ENCODE results near the gene ASTN2. TPM values are rescaled to one million over a fixed set of nuclear protein-coding genes. Genes with fewer than 3 reads are reported as not detected.

Gene ASTN2
- total and polyA plus RNA-seq, 7 experiments from 2014 or later, result 2.2 to 5.3 (median 4.0) TPM

- Mint-ChIP-seq H3K36me3 (peaks cover 1 to 54% (median 44%) of the 10 kb centered on the region in 5 donors), H3K4me3 (no peak overlapping the region), H3K27ac (no peak overlapping the region), H3K9me3 (peaks cover 0 to 3% (median 0%) of the 10 kb centered on the region in 11 donors), H3K27me3 (no peaks in the 10 kb centered on the region), H3K4me1 (peaks cover 0 to 9% (median 0%) of the 10 kb centered on the region in 7 donors)
- DNase-seq (no peak), ATAC-seq (no peak)
- Histone ChIP-seq H3K4me3 (ENCODE audit: low read length) (no peak overlapping the region), H3K27me3 (ENCODE audit: control insufficient read depth in 2 of 2, insufficient read depth in 2 of 2, low read length in 2 of 2) (no peaks in the 10 kb centered on the region), H3K36me3 (ENCODE audit: control insufficient read depth in 2 of 3, insufficient read depth in 3 of 3, low read length in 3 of 3) (no peaks in the 10 kb centered on the region), H3K4me1 (ENCODE audit: control insufficient read depth in 2 of 2, insufficient read depth in 2 of 2, low read length in 2 of 2) (no peaks in the 10 kb centered on the region), H3K27ac (ENCODE audit: low read depth, low read length) (no peak overlapping the region), H3K9me3 (ENCODE audit: control insufficient read depth in 2 of 3, low read length in 3 of 3) (no peaks in the 10 kb centered on the region)
- POLR2A ChIA-PET, result no interaction called here
- intact Hi-C loops (cut with micrococcal nuclease), result no loop called here
- CTCF ChIA-PET, result no interaction called here
Measured at GRCh38 chr9:116479967-116480366, 934.9 kb downstream of the ASTN2 start.

GRCh38 chr9:116479056-116479544 lies 935.8 kb downstream of the ASTN2 start:
- H3K4me3 Mint-ChIP-seq, result no peak overlapping the region
- H3K9me3 ChIP-seq (ENCODE audit: control insufficient read depth in 2 of 3, low read length in 3 of 3), result no peaks in the 10 kb centered on the region
- H3K4me1 Mint-ChIP-seq, result peaks cover 0 to 9% (median 0%) of the 10 kb centered on the region in 7 donors
- H3K27ac ChIP-seq (ENCODE audit: low read depth, low read length), result no peak overlapping the region
- CTCF ChIA-PET, result no interaction called here
- no peak overlapping the region for H3K27ac Mint-ChIP-seq
- DNase-seq, result no peak
- no peaks in the 10 kb centered on the region for H3K36me3 ChIP-seq (ENCODE audit: control insufficient read depth in 2 of 3, insufficient read depth in 3 of 3, low read length in 3 of 3)
- no peaks in the 10 kb centered on the region for H3K27me3 Mint-ChIP-seq
- H3K4me3 ChIP-seq (ENCODE audit: low read length), result no peak overlapping the region
- H3K9me3 Mint-ChIP-seq, result peaks cover 0 to 3% (median 0%) of the 10 kb centered on the region in 11 donors
- no peaks in the 10 kb centered on the region for H3K4me1 ChIP-seq (ENCODE audit: control insufficient read depth in 2 of 2, insufficient read depth in 2 of 2, low read length in 2 of 2)
- H3K27me3 ChIP-seq (ENCODE audit: control insufficient read depth in 2 of 2, insufficient read depth in 2 of 2, low read length in 2 of 2), result no peaks in the 10 kb centered on the region
- POLR2A ChIA-PET, result no interaction called here
- no peak for ATAC-seq
- peaks cover 1 to 56% (median 43%) of the 10 kb centered on the region in 5 donors for H3K36me3 Mint-ChIP-seq
- intact Hi-C loops (cut with micrococcal nuclease), result no loop called here

GRCh38 chr9:116477584-116478141 lies 937.2 kb downstream of the ASTN2 start:
- Mint-ChIP-seq H3K9me3 (peaks cover 0 to 5% (median 0%) of the 10 kb centered on the region in 11 donors), H3K4me1 (peaks cover 0 to 9% (median 0%) of the 10 kb centered on the region in 7 donors), H3K27me3 (no peaks in the 10 kb centered on the region), H3K36me3 (peaks cover 1 to 60% (median 46%) of the 10 kb centered on the region in 5 donors), H3K4me3 (no peak overlapping the region), H3K27ac (no peak overlapping the region)
- H3K4me3 ChIP-seq (ENCODE audit: low read length), result no peak overlapping the region
- H3K9me3 ChIP-seq (ENCODE audit: control insufficient read depth in 2 of 3, low read length in 3 of 3), result no peaks in the 10 kb centered on the region
- no peak overlapping the region for H3K27ac ChIP-seq (ENCODE audit: low read depth, low read length)
- ChIA-PET POLR2A (no interaction called here), CTCF (no interaction called here)
- no peaks in the 10 kb centered on the region for H3K4me1 ChIP-seq (ENCODE audit: control insufficient read depth in 2 of 2, insufficient read depth in 2 of 2, low read length in 2 of 2)
- no peaks in the 10 kb centered on the region for H3K36me3 ChIP-seq (ENCODE audit: control insufficient read depth in 2 of 3, insufficient read depth in 3 of 3, low read length in 3 of 3)
- no peaks in the 10 kb centered on the region for H3K27me3 ChIP-seq (ENCODE audit: control insufficient read depth in 2 of 2, insufficient read depth in 2 of 2, low read length in 2 of 2)
- intact Hi-C loops (cut with micrococcal nuclease), result no loop called here
- ATAC-seq (no peak), DNase-seq (no peak)

GRCh38 chr9:116476935-116477381 lies 937.9 kb downstream of the ASTN2 start:
- Mint-ChIP-seq H3K27ac (no peak overlapping the region), H3K9me3 (peaks cover 0 to 7% (median 0%) of the 10 kb centered on the region in 11 donors), H3K27me3 (no peaks in the 10 kb centered on the region), H3K4me1 (peaks cover 0 to 9% (median 0%) of the 10 kb centered on the region in 7 donors), H3K36me3 (peaks cover 1 to 60% (median 50%) of the 10 kb centered on the region in 5 donors), H3K4me3 (no peak overlapping the region)
- no peak for DNase-seq
- ChIA-PET POLR2A (no interaction called here), CTCF (no interaction called here)
- intact Hi-C loops (cut with micrococcal nuclease), result no loop called here
- H3K4me3 ChIP-seq (ENCODE audit: low read length), result no peak overlapping the region
- no peak overlapping the region for H3K27ac ChIP-seq (ENCODE audit: low read depth, low read length)
- no peak for ATAC-seq
- no peaks in the 10 kb centered on the region for H3K4me1 ChIP-seq (ENCODE audit: control insufficient read depth in 2 of 2, insufficient read depth in 2 of 2, low read length in 2 of 2)
- H3K36me3 ChIP-seq (ENCODE audit: control insufficient read depth in 2 of 3, insufficient read depth in 3 of 3, low read length in 3 of 3), result no peaks in the 10 kb centered on the region
- no peaks in the 10 kb centered on the region for H3K27me3 ChIP-seq (ENCODE audit: control insufficient read depth in 2 of 2, insufficient read depth in 2 of 2, low read length in 2 of 2)
- H3K9me3 ChIP-seq (ENCODE audit: control insufficient read depth in 2 of 3, low read length in 3 of 3), result no peaks in the 10 kb centered on the region

GRCh38 chr9:116476002-116476401 lies 938.9 kb downstream of the ASTN2 start:
- Histone ChIP-seq H3K27ac (ENCODE audit: low read depth, low read length) (no peak overlapping the region), H3K27me3 (ENCODE audit: control insufficient read depth in 2 of 2, insufficient read depth in 2 of 2, low read length in 2 of 2) (no peaks in the 10 kb centered on the region), H3K36me3 (ENCODE audit: control insufficient read depth in 2 of 3, insufficient read depth in 3 of 3, low read length in 3 of 3) (no peaks in the 10 kb centered on the region), H3K4me1 (ENCODE audit: control insufficient read depth in 2 of 2, insufficient read depth in 2 of 2, low read length in 2 of 2) (no peaks in the 10 kb centered on the region), H3K4me3 (ENCODE audit: low read length) (no peak overlapping the region), H3K9me3 (ENCODE audit: control insufficient read depth in 2 of 3, low read length in 3 of 3) (no peaks in the 10 kb centered on the region)
- H3K4me3 Mint-ChIP-seq, result no peak overlapping the region
- peaks cover 0 to 7% (median 0%) of the 10 kb centered on the region in 11 donors for H3K9me3 Mint-ChIP-seq
- ATAC-seq, result no peak
- POLR2A ChIA-PET, result no interaction called here
- H3K4me1 Mint-ChIP-seq, result peaks cover 0 to 9% (median 0%) of the 10 kb centered on the region in 7 donors
- CTCF ChIA-PET, result no interaction called here
- H3K36me3 Mint-ChIP-seq, result peaks cover 1 to 62% (median 52%) of the 10 kb centered on the region in 5 donors
- no peaks in the 10 kb centered on the region for H3K27me3 Mint-ChIP-seq
- H3K27ac Mint-ChIP-seq, result no peak overlapping the region
- intact Hi-C loops (cut with micrococcal nuclease), result no loop called here
- no peak for DNase-seq

GRCh38 chr9:116475201-116475600 lies 939.7 kb downstream of the ASTN2 start:
- Histone ChIP-seq H3K4me1 (ENCODE audit: control insufficient read depth in 2 of 2, insufficient read depth in 2 of 2, low read length in 2 of 2) (no peaks in the 10 kb centered on the region), H3K27me3 (ENCODE audit: control insufficient read depth in 2 of 2, insufficient read depth in 2 of 2, low read length in 2 of 2) (no peaks in the 10 kb centered on the region), H3K27ac (ENCODE audit: low read depth, low read length) (no peak overlapping the region), H3K36me3 (ENCODE audit: control insufficient read depth in 2 of 3, insufficient read depth in 3 of 3, low read length in 3 of 3) (no peaks in the 10 kb centered on the region), H3K9me3 (ENCODE audit: control insufficient read depth in 2 of 3, low read length in 3 of 3) (no peaks in the 10 kb centered on the region), H3K4me3 (ENCODE audit: low read length) (no peak overlapping the region)
- DNase-seq, result no peak
- CTCF ChIA-PET, result no interaction called here
- ATAC-seq, result no peak
- Mint-ChIP-seq H3K4me1 (peaks cover 0 to 9% (median 0%) of the 10 kb centered on the region in 7 donors), H3K27ac (no peak overlapping the region), H3K36me3 (peaks cover 1 to 57% (median 48%) of the 10 kb centered on the region in 5 donors), H3K27me3 (no peaks in the 10 kb centered on the region), H3K9me3 (peaks cover 0 to 7% (median 0%) of the 10 kb centered on the region in 11 donors), H3K4me3 (no peak overlapping the region)
- intact Hi-C loops (cut with micrococcal nuclease), result no loop called here
- POLR2A ChIA-PET, result no interaction called here

GRCh38 chr9:116471944-116472506 lies 942.8 kb downstream of the ASTN2 start:
- no peaks in the 10 kb centered on the region for H3K4me1 ChIP-seq (ENCODE audit: control insufficient read depth in 2 of 2, insufficient read depth in 2 of 2, low read length in 2 of 2)
- H3K9me3 Mint-ChIP-seq, result peaks cover 0 to 7% (median 0%) of the 10 kb centered on the region in 11 donors
- no peaks in the 10 kb centered on the region for H3K4me1 Mint-ChIP-seq
- intact Hi-C loops (cut with micrococcal nuclease), result no loop called here
- DNase-seq (no peak), ATAC-seq (no peak)
- CTCF ChIA-PET, result no interaction called here
- no peaks in the 10 kb centered on the region for H3K36me3 ChIP-seq (ENCODE audit: control insufficient read depth in 2 of 3, insufficient read depth in 3 of 3, low read length in 3 of 3)
- H3K27ac ChIP-seq (ENCODE audit: low read depth, low read length), result no peak overlapping the region
- H3K4me3 ChIP-seq (ENCODE audit: low read length), result no peak overlapping the region
- no peaks in the 10 kb centered on the region for H3K9me3 ChIP-seq (ENCODE audit: control insufficient read depth in 2 of 3, low read length in 3 of 3)
- H3K27ac Mint-ChIP-seq, result no peak overlapping the region
- POLR2A ChIA-PET, result no interaction called here
- H3K4me3 Mint-ChIP-seq, result no peak overlapping the region
- H3K36me3 Mint-ChIP-seq, result peaks cover 1 to 63% (median 41%) of the 10 kb centered on the region in 5 donors
- H3K27me3 Mint-ChIP-seq, result no peaks in the 10 kb centered on the region
- no peaks in the 10 kb centered on the region for H3K27me3 ChIP-seq (ENCODE audit: control insufficient read depth in 2 of 2, insufficient read depth in 2 of 2, low read length in 2 of 2)
